ENCODE data around the gene AFAP1L1. TPM values are rescaled to one million over a fixed set of nuclear protein-coding genes. Genes with fewer than 3 reads are reported as not detected.

AFAP1L1 gene
- total RNA-seq, 1 donor = 1.1 TPM

DNA sequence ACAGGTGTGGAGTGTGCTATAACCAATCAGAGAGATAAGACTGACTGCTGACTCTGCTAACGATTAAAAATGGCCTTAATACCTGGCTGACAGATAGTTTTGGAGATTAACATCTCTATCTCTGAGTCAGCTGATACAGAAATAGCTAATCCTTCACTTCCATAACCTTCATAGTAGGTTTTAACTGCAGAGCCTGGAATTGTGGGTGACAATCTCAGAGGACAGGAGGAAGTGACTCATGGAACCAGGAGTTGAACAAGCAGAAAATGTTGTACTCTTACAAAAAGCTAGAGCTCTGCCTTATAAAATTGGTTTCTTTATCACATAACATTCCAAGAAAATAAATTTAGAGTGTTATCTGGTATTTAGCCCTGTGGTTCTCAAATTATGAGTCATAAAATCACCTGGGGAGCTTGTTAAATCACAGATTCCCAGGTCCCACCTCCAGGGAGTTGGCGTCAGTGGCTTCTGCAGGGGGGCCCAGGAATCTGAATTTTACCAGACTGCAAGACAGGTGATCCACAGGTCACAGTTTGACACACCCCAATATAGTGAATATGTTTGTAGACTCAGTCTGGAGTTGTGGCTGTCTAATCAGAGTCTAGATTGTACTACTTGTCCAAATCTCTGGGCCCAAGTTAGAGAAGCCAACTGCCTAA, 44.4 kb upstream of the AFAP1L1 start:
- H3K27ac ChIP-seq (ENCODE audit: low read depth, low read length) = peak overlapping the region; percentile 32
- H3K36me3 ChIP-seq (ENCODE audit: insufficient read depth, low read length) = no peaks in the 10 kb centered on the region
- no peaks in the 10 kb centered on the region for H4K20me1 ChIP-seq (ENCODE audit: insufficient read depth, low read length)
- H3K9me3 ChIP-seq (ENCODE audit: low read depth, low read length) = no peaks in the 10 kb centered on the region
- peaks cover 8% of the 10 kb centered on the region for H3K4me1 ChIP-seq (ENCODE audit: insufficient read depth, low read length)
- no peak overlapping the region for H2AFZ ChIP-seq (ENCODE audit: low read length)
- no peaks in the 10 kb centered on the region for H3K79me2 ChIP-seq (ENCODE audit: insufficient read depth, low read length)
- peak; percentile 76 for DNase-seq (ENCODE audit: insufficient read length, low spot score, missing footprints)
- H3K4me3 ChIP-seq (ENCODE audit: insufficient read depth, low read length) = no peak overlapping the region
- TF ChIP-seq, protein P1, sequence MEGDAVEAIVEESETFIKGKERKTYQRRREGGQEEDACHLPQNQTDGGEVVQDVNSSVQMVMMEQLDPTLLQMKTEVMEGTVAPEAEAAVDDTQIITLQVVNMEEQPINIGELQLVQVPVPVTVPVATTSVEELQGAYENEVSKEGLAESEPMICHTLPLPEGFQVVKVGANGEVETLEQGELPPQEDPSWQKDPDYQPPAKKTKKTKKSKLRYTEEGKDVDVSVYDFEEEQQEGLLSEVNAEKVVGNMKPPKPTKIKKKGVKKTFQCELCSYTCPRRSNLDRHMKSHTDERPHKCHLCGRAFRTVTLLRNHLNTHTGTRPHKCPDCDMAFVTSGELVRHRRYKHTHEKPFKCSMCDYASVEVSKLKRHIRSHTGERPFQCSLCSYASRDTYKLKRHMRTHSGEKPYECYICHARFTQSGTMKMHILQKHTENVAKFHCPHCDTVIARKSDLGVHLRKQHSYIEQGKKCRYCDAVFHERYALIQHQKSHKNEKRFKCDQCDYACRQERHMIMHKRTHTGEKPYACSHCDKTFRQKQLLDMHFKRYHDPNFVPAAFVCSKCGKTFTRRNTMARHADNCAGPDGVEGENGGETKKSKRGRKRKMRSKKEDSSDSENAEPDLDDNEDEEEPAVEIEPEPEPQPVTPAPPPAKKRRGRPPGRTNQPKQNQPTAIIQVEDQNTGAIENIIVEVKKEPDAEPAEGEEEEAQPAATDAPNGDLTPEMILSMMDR (IDR thresholded peaks at IDR 0.05; ENCODE audit: extremely low read depth, low read depth, low read length) = no peak
- H3K27me3 ChIP-seq (ENCODE audit: insufficient read depth, low read length) = no peaks in the 10 kb centered on the region
- H3K4me2 ChIP-seq (ENCODE audit: insufficient read depth, low read length) = peak overlapping the region; percentile 20

DNA sequence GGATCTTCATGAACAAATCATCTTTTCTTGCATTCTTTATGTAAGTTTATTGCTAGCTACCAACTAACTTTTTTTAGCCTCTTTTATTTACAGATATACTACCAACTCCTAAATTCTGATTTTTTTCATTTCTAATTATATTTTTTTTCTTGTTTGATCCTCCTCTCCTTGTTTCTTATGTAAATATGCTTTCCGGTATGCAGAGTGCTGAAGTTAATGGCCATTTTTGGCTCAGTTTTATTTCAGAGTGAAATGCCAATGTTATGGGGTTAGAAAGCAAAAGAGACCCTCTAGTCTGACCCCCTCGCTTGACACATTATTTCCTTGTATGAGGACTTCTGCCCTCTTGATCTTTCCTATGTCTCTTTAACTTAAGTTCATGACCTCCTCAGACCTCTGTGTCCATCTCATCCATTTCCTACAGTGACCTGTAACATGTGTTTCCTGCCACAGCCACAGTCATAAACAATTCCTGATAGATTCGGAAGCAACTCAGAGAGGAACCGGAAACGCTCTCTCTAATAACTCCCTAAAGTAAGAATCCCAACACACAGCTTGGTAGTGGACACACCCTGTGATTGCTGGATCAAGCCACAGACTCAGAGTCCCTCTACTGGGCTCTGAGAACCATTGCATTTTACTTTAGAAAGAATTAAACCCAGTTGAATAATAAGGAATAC, 42.9 kb upstream of the AFAP1L1 start:
- H3K27ac ChIP-seq (ENCODE audit: low read depth, low read length) = no peak overlapping the region
- TF ChIP-seq, protein P1 (IDR thresholded peaks at IDR 0.05; ENCODE audit: extremely low read depth, low read depth, low read length) = peak; percentile 93
- H2AFZ ChIP-seq (ENCODE audit: low read length) = no peak overlapping the region
- H3K9me3 ChIP-seq (ENCODE audit: low read depth, low read length) = no peaks in the 10 kb centered on the region
- no peak overlapping the region for H3K4me3 ChIP-seq (ENCODE audit: insufficient read depth, low read length)
- no peaks in the 10 kb centered on the region for H3K79me2 ChIP-seq (ENCODE audit: insufficient read depth, low read length)
- no peaks in the 10 kb centered on the region for H3K27me3 ChIP-seq (ENCODE audit: insufficient read depth, low read length)
- H3K4me2 ChIP-seq (ENCODE audit: insufficient read depth, low read length) = peak overlapping the region; percentile 5
- peaks cover 8% of the 10 kb centered on the region for H3K4me1 ChIP-seq (ENCODE audit: insufficient read depth, low read length)
- no peaks in the 10 kb centered on the region for H4K20me1 ChIP-seq (ENCODE audit: insufficient read depth, low read length)
- no peaks in the 10 kb centered on the region for H3K36me3 ChIP-seq (ENCODE audit: insufficient read depth, low read length)
- peak; percentile 87 for DNase-seq (ENCODE audit: insufficient read length, low spot score, missing footprints)

DNA sequence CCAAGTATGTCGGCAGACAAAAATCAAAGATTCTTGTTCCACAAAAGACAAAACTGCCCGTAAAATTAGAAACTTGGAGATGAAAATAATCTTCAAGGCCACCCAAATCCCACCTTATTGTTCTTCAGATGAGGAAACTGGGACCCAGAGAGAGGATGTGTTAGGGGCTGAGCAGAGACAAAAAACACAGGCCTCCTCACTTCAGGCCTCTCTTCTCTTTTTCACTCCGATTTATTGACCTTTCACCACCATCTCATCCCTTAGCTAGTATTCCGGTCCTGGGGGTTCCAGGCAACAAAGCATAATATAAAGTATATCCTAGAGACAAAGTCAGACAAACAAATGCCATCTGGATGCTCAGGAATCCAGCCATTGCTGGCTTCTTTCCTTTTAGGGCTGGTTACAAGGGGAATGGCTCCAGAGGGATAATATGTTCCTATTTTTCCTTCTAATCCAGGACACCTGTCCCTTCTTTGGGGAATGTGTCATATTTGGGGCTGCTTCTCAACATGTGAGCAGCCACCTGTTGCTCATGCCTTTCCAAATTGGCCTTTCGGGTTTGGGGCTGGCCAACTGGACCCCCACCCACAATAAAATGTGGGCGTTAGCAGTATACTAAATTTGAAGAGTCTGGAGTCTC, 42.2 kb upstream of the AFAP1L1 start:
- Histone ChIP-seq H3K4me2 (ENCODE audit: insufficient read depth, low read length) (no peak overlapping the region), H3K27ac (ENCODE audit: low read depth, low read length) (no peak overlapping the region)

More for the DNA sequence above, 42.2 kb upstream of the AFAP1L1 start:
- H3K4me3 ChIP-seq (ENCODE audit: insufficient read depth, low read length) = no peak overlapping the region
- H2AFZ ChIP-seq (ENCODE audit: low read length) = no peak overlapping the region
- TF ChIP-seq, protein P1 (IDR thresholded peaks at IDR 0.05; ENCODE audit: extremely low read depth, low read depth, low read length) = no peak
- no peaks in the 10 kb centered on the region for H4K20me1 ChIP-seq (ENCODE audit: insufficient read depth, low read length)
- DNase-seq (ENCODE audit: insufficient read length, low spot score, missing footprints) = no peak
- peaks cover 8% of the 10 kb centered on the region for H3K4me1 ChIP-seq (ENCODE audit: insufficient read depth, low read length)
- H3K9me3 ChIP-seq (ENCODE audit: low read depth, low read length) = no peaks in the 10 kb centered on the region
- H3K79me2 ChIP-seq (ENCODE audit: insufficient read depth, low read length) = no peaks in the 10 kb centered on the region
- H3K36me3 ChIP-seq (ENCODE audit: insufficient read depth, low read length) = no peaks in the 10 kb centered on the region
- no peaks in the 10 kb centered on the region for H3K27me3 ChIP-seq (ENCODE audit: insufficient read depth, low read length)
